Hypothalamus (tissue), 51 donors: ENCODE results near the gene TBX20.
"Not testable (repeated sequence)": the region's sequence is repeated elsewhere in the genome, so short reads cannot be mapped to it uniquely, and the experiment has no call there.

Experiments used
- DNase-seq, 51 donors: peaks; one replicate each; lab custom pipeline; 2025; lab: John Stamatoyannopoulos, UW

TBX20 gene

GRCh38 chr7:35172131-35172530 is 81.8 kb downstream of the TBX20 start:
- not testable (repeated sequence) for DNase-seq

GRCh38 chr7:35167658-35168057 is 86.2 kb downstream of the TBX20 start:
- not testable (repeated sequence) for DNase-seq

- not testable (repeated sequence) for DNase-seq
Observed at GRCh38 chr7:35167158-35167557, 86.7 kb downstream of the TBX20 start.

- DNase-seq: not testable (repeated sequence)
Observed at GRCh38 chr7:35161059-35161740, 92.7 kb downstream of the TBX20 start.
